Measurements from ENCODE around the gene DPAGT1. TPM values are rescaled to one million over a fixed set of nuclear protein-coding genes. Genes with fewer than 3 reads are reported as not detected.

Gene DPAGT1
- total and polyA plus RNA-seq, 2 of the 8 experiments (the other 6 are each of a cell fraction or from before 2014, with no cell fraction given) = 59.8 to 236 TPM

DNA sequence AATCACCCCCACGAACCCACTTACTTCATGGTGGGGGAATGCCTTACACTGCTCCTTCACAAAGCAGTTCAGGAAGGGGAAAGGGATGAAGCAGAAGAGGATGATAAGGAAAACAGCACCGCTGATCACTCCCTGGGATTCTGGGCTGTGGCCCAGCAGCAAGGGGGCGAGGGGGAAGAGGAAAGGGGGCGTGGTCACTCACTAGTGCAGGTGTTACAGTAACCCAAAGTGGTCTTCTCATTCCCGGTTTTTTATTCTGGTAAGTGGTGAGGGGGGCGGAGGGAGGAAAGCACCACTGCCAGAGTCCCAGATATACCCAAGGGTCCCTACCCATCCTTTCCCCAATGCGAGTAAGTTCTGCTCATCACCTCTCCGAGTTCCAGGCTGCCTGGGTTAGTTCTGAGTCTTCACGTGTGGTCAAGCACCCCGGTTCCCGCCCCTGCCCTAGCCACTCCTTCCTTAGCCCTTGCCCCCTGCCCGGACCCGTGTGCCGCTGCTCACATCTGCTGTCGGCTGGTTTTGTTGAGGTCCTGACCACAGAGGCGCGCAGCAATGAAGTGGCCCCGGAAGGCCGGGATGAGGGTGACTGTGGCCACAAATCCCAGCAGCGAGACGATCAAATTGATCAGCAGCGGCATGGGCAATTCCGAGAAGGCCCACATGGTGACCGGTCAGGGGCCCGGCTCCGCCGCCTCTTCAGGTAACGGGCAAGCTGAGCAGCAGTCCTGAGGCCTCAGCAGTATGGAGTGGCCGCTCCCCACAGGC lies 477 bp downstream of the DPAGT1 start (continued):
- TF ChIP-seq KDM1A (IDR thresholded peaks at IDR 0.05; ENCODE audit: borderline replicate concordance, low read length) (no peak), SP1 (IDR thresholded peaks at IDR 0.05; ENCODE audit: low read depth, low read length) (no peak), JUN (IDR thresholded peaks at IDR 0.05; ENCODE audit: low read depth, low read length) (no peak), RFX5 (IDR thresholded peaks at IDR 0.05; ENCODE audit: borderline replicate concordance, low read depth, low read length) (no peak), POU5F1 (IDR thresholded peaks at IDR 0.05; ENCODE audit: low read depth, low read length) (no peak), CBX5 (IDR thresholded peaks at IDR 0.05; ENCODE audit: low read depth, low read length) (no peak), RXRA (IDR thresholded peaks at IDR 0.05; ENCODE audit: insufficient read depth, low read depth, low read length) (no peak), KDM5A (IDR thresholded peaks at IDR 0.05; ENCODE audit: low read length) (peak; percentile 53; the same call in 1 of the 2 replicates), NRF1 (IDR thresholded peaks at IDR 0.05; ENCODE audit: low read depth, low read length) (no peak), NANOG (IDR thresholded peaks at IDR 0.05; ENCODE audit: insufficient read depth, low read depth, low read length, poor library complexity, severe bottlenecking) (no peak), TAF1 (IDR thresholded peaks at IDR 0.05; ENCODE audit: low read depth, low read length) (peak; percentile 61; the same call in 1 of the 2 replicates), CEBPB (IDR thresholded peaks at IDR 0.05; ENCODE audit: low read depth, low read length) (no peak), YY1 (IDR thresholded peaks at IDR 0.05; ENCODE audit: low read depth, low read length) (no peak), KDM4A (IDR thresholded peaks at IDR 0.05; ENCODE audit: low read depth, low read length, severe bottlenecking) (no peak)
